ENCODE measurements around the gene RRP1B.

- no peak for TF ChIP-seq EZH2 (IDR thresholded peaks at IDR 0.05; ENCODE audit: borderline replicate concordance)
- TF ChIP-seq, protein P1, sequence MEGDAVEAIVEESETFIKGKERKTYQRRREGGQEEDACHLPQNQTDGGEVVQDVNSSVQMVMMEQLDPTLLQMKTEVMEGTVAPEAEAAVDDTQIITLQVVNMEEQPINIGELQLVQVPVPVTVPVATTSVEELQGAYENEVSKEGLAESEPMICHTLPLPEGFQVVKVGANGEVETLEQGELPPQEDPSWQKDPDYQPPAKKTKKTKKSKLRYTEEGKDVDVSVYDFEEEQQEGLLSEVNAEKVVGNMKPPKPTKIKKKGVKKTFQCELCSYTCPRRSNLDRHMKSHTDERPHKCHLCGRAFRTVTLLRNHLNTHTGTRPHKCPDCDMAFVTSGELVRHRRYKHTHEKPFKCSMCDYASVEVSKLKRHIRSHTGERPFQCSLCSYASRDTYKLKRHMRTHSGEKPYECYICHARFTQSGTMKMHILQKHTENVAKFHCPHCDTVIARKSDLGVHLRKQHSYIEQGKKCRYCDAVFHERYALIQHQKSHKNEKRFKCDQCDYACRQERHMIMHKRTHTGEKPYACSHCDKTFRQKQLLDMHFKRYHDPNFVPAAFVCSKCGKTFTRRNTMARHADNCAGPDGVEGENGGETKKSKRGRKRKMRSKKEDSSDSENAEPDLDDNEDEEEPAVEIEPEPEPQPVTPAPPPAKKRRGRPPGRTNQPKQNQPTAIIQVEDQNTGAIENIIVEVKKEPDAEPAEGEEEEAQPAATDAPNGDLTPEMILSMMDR (IDR thresholded peaks at IDR 0.05; ENCODE audit: poor library complexity), result no peak
These were observed 4.4 kb upstream of the RRP1B start for GRCh38 chr21:43654806-43655489.
